Suprapubic skin (tissue), 4 donors: ENCODE results near the gene LRRN1. TPM values are rescaled to one million over a fixed set of nuclear protein-coding genes. Genes with fewer than 3 reads are reported as not detected.
"Not testable (repeated sequence)": the region's sequence is repeated elsewhere in the genome, so short reads cannot be mapped to it uniquely, and the experiment has no call there.

Experiments
- DNase-seq, 2 donors: peaks; one replicate each; pipeline ENCODE4 v3.0.0-alpha.2; 2019; ENCODE audit warnings: low spot score in 2 of 2
- H3K27ac ChIP-seq: fragments of 200-600 bp; sonication (generic); one replicate; pipeline ENCODE4 v1.5.1; 2019
- H3K27me3 ChIP-seq: fragments of 200-600 bp; sonication (generic); one replicate; pipeline ENCODE4 v1.5.1; 2019
- H3K36me3 ChIP-seq: fragments of 200-600 bp; sonication (generic); one replicate; pipeline ENCODE4 v1.5.1; 2019
- H3K4me1 ChIP-seq: fragments of 200-600 bp; sonication (generic); one replicate; pipeline ENCODE4 v1.5.1; 2019
- H3K4me3 ChIP-seq: fragments of 200-600 bp; sonication (generic); one replicate; pipeline ENCODE4 v1.5.1; 2019; ENCODE audit warnings: mild to moderate bottlenecking
- H3K9me3 ChIP-seq: fragments of 200-600 bp; sonication (generic); one replicate; pipeline ENCODE4 v1.5.1; 2019
- EP300 ChIP-seq: sonication (generic); formaldehyde crosslinking; IDR thresholded peaks from one replicate; pipeline ENCODE4 v1.6.1; 2017; ENCODE audit warnings: antibody characterized with exemption
- POLR2A ChIP-seq, 2 donors: fragments of 450-650 bp; IDR thresholded peaks; one replicate each; pipeline ENCODE4 v1.6.1; 2017; ENCODE audit warnings: antibody characterized with exemption in 2 of 2, mild to moderate bottlenecking in 2 of 2, moderate library complexity in 2 of 2
- POLR2AphosphoS5 ChIP-seq, 3 donors: sonication (generic); formaldehyde crosslinking; IDR thresholded peaks; one replicate each; pipeline ENCODE4 v1.6.1; 2017; ENCODE audit warnings: antibody characterized with exemption in 3 of 3
- WGBS: methylation state at CpG from one replicate; pipeline ENCODE4 v1.1.5; 2018; 5-methylcytosine and 5-hydroxymethylcytosine counted together
- total RNA-seq, 4 donors: library from RNA; depleted of rRNA; stranded (reverse); fragments of >200 nt; gene quantifications; one replicate each; pipeline ENCODE4 v1.1.0, GENCODE V29; 2016
- TF ChIP-seq, protein P1 (sequence below), 2 donors: fragments of 200-600 bp in 1 of 2; fragments of 450-650 bp in 1 of 2; sonication (generic) in 1 of 2; IDR thresholded peaks; one replicate each; pipeline ENCODE4 v1.5.1; 2016 to 2019; ENCODE audit warnings: antibody characterized with exemption in 2 of 2, mild to moderate bottlenecking in 1 of 2, moderate library complexity in 1 of 2

The LRRN1 gene
- total RNA-seq, 4 donors from 2014 or later, result 1.1 to 7.5 (median 4.4) TPM

DNA sequence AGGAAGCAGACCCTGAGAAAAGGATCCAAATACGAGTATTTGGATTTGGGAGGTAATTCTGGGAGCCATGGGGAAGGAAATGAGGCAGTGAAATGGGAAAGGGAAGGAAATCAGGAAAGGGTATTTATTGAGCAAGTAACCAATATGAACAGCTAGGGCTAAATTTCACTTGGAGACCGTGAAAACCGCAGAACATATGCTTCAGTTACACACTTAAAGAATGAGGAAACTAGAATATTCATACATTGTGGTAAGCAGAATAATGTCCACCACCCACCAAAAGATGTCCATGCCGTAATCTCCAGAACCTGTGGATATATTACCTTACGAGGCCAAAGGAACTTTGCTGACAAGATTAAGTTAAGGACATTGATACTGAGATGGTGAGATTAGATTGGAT lies 63.3 kb downstream of the LRRN1 start:
- Histone ChIP-seq H3K36me3 (no peaks in the 10 kb centered on the region), H3K27ac (no peak overlapping the region), H3K4me1 (no peaks in the 10 kb centered on the region), H3K27me3 (no peaks in the 10 kb centered on the region), H3K9me3 (no peaks in the 10 kb centered on the region), H3K4me3 (no peak overlapping the region)
- no peak for DNase-seq
- TF ChIP-seq POLR2A (IDR thresholded peaks at IDR 0.05) (no peak), POLR2AphosphoS5 (IDR thresholded peaks at IDR 0.05) (no peak), EP300 (no peak)
- TF ChIP-seq, protein P1, sequence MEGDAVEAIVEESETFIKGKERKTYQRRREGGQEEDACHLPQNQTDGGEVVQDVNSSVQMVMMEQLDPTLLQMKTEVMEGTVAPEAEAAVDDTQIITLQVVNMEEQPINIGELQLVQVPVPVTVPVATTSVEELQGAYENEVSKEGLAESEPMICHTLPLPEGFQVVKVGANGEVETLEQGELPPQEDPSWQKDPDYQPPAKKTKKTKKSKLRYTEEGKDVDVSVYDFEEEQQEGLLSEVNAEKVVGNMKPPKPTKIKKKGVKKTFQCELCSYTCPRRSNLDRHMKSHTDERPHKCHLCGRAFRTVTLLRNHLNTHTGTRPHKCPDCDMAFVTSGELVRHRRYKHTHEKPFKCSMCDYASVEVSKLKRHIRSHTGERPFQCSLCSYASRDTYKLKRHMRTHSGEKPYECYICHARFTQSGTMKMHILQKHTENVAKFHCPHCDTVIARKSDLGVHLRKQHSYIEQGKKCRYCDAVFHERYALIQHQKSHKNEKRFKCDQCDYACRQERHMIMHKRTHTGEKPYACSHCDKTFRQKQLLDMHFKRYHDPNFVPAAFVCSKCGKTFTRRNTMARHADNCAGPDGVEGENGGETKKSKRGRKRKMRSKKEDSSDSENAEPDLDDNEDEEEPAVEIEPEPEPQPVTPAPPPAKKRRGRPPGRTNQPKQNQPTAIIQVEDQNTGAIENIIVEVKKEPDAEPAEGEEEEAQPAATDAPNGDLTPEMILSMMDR (IDR thresholded peaks at IDR 0.05), result no peak
- 88% methylated on average over 5 of the region's 5 CpGs for WGBS

- Histone ChIP-seq H3K27ac (no peak overlapping the region), H3K4me3 (no peak overlapping the region), H3K36me3 (no peaks in the 10 kb centered on the region), H3K9me3 (no peaks in the 10 kb centered on the region), H3K4me1 (no peaks in the 10 kb centered on the region), H3K27me3 (no peaks in the 10 kb centered on the region)
- 76% methylated on average over 8 of the region's 8 CpGs for WGBS
- TF ChIP-seq EP300, result no peak
- TF ChIP-seq POLR2AphosphoS5 (IDR thresholded peaks at IDR 0.05), result no peak
- TF ChIP-seq, protein P1 (IDR thresholded peaks at IDR 0.05), result no peak
- no peak for TF ChIP-seq POLR2A (IDR thresholded peaks at IDR 0.05)
- no peak for DNase-seq
Measured at GRCh38 chr3:3875491-3875890, 76.3 kb downstream of the LRRN1 start.

- no peak overlapping the region for H3K27ac ChIP-seq
- 82% methylated on average over 7 of the region's 7 CpGs for WGBS
- H3K27me3 ChIP-seq, result no peaks in the 10 kb centered on the region
- H3K36me3 ChIP-seq, result no peaks in the 10 kb centered on the region
- no peaks in the 10 kb centered on the region for H3K9me3 ChIP-seq
- TF ChIP-seq EP300 (no peak), POLR2AphosphoS5 (IDR thresholded peaks at IDR 0.05) (no peak), POLR2A (IDR thresholded peaks at IDR 0.05) (no peak)
- TF ChIP-seq, protein P1 (IDR thresholded peaks at IDR 0.05), result no peak
- H3K4me3 ChIP-seq, result no peak overlapping the region
- DNase-seq, result no peak
- no peaks in the 10 kb centered on the region for H3K4me1 ChIP-seq
Measured at GRCh38 chr3:3881050-3881449, 81.8 kb downstream of the LRRN1 start.

DNA sequence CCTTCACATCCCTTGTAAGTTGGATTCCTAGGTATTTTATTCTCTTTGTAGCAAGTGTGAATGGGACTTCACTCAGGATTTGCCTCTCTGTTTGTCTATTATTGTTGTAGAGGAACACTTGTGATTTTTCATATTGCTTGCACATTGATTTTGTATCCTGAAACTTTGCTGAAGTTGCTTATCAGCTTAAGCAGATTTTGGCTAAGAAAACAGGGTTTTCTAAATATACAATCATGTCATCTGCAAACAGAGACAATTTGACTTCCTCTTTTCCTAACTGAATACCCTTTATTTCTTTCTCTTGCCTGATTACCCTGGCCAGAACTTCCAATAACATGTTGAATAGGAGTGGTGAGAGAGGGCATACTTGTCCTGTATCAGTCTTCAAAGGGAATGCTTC lies 88.1 kb downstream of the LRRN1 start:
- not testable (repeated sequence) for H3K36me3 ChIP-seq, H3K4me1 ChIP-seq, DNase-seq, H3K4me3 ChIP-seq, H3K27ac ChIP-seq, H3K27me3 ChIP-seq
- peaks cover 15% of the 10 kb centered on the region for H3K9me3 ChIP-seq

DNA sequence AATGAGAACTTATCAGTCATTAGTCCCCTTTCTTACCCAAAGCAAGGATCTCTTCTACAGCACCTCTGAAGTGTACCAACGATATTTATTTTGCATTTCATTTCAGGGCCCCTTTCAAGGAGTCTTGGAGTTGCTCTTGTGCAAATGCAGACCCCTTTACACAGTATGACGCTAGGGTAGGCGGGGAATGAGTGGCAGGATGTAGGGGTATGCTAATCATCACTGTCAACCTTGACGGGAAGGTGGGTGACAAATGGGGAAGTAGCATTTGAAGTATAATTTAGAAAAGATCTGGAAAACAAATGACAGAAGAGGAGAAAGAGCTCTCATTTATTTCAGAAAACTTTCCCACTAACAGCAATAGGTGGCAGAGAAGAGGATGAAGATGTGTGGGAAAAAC lies 94.4 kb downstream of the LRRN1 start:
- no peak for TF ChIP-seq EP300
- TF ChIP-seq, protein P1 (IDR thresholded peaks at IDR 0.05), result no peak
- H3K27me3 ChIP-seq, result no peaks in the 10 kb centered on the region
- H3K36me3 ChIP-seq, result no peaks in the 10 kb centered on the region
- DNase-seq, result no peak
- H3K4me1 ChIP-seq, result no peaks in the 10 kb centered on the region
- WGBS, result 32% methylated on average over 4 of the region's 4 CpGs
- peaks cover 5% of the 10 kb centered on the region for H3K9me3 ChIP-seq
- no peak overlapping the region for H3K27ac ChIP-seq
- H3K4me3 ChIP-seq, result no peak overlapping the region
